HEK293 (cell line): Measurements from ENCODE around the gene PPP2R2D.

Experiments
- CTCF ChIA-PET: fragments of 350-600 bp; formaldehyde crosslinking; extraction: SDS; loops from one replicate; lab custom pipeline; 2021; ENCODE audit warnings: antibody characterized with exemption; lab: Yijun Ruan, JAX
- POLR2A ChIA-PET: fragments of 300-600 bp; formaldehyde crosslinking; extraction: SDS; loops from one replicate; lab custom pipeline; 2020; ENCODE audit warnings: antibody characterized with exemption, inconsistent platforms; lab: Yijun Ruan, JAX
- H3K27ac ChIP-seq: fragments of 200-500 bp; sonication (Bioruptor generic); 2 replicates; pipeline ENCODE4 v1.5.1; 2014; ENCODE audit warnings: low read depth, low read length, control low read depth, inconsistent platforms; ENCODE audit errors: extremely low read depth
- H3K36me3 ChIP-seq, 2 experiments: fragments of 200-500 bp in 1 of 2; sonication (Bioruptor generic) in 1 of 2; 1 replicate in 1 of 2; 2 replicates in 1 of 2; pipeline ENCODE4 v1.5.1; 2014 to 2017; ENCODE audit warnings: inconsistent platforms in 2 of 2, low read length in 2 of 2; ENCODE audit not compliant: control insufficient read depth in 2 of 2, insufficient read depth in 1 of 2
- H3K4me1 ChIP-seq: fragments of 200-500 bp; sonication (Bioruptor generic); 2 replicates; pipeline ENCODE4 v1.5.1; 2014; ENCODE audit warnings: mild to moderate bottlenecking, low read length, inconsistent platforms; ENCODE audit not compliant: control insufficient read depth, insufficient read depth
- H3K4me3 ChIP-seq: 2 replicates; pipeline ENCODE4 v1.5.1; 2011; ENCODE audit warnings: low read depth, mild to moderate bottlenecking, control low read depth, low read length, moderate library complexity
- H3K9me3 ChIP-seq: fragments of 200-500 bp; sonication (Bioruptor generic); 2 replicates; pipeline ENCODE4 v1.5.1; 2014; ENCODE audit warnings: low read depth, low read length, inconsistent platforms; ENCODE audit not compliant: control insufficient read depth, insufficient read depth
- BCL6B ChIP-seq: fragments of 450-650 bp; formaldehyde crosslinking; IDR thresholded peaks from 2 replicates; pipeline ENCODE4 v1.5.1; 2017; ENCODE audit warnings: missing biosample characterization, missing genetic modification characterization
- HOXC10 ChIP-seq: sonication (generic); formaldehyde crosslinking; IDR thresholded peaks from 2 replicates; pipeline ENCODE4 v1.8.1; 2023; ENCODE audit warnings: mild to moderate bottlenecking, missing genetic modification reagents
- PRDM4 ChIP-seq: fragments of 450-650 bp; formaldehyde crosslinking; IDR thresholded peaks from 2 replicates; pipeline ENCODE4 v1.5.1; 2017; ENCODE audit warnings: missing biosample characterization, missing genetic modification characterization
- REPIN1 ChIP-seq: fragments of 450-650 bp; formaldehyde crosslinking; IDR thresholded peaks from 2 replicates; pipeline ENCODE4 v1.5.1; 2017; ENCODE audit warnings: missing biosample characterization, missing genetic modification characterization, low read depth
- YY2 ChIP-seq: fragments of 450-650 bp; formaldehyde crosslinking; IDR thresholded peaks from 2 replicates; pipeline ENCODE4 v1.5.1; 2016; ENCODE audit warnings: missing biosample characterization, missing genetic modification characterization
- ZNF10 ChIP-seq: fragments of 450-650 bp; formaldehyde crosslinking; IDR thresholded peaks from 2 replicates; pipeline ENCODE4 v1.5.1; 2017; ENCODE audit warnings: missing biosample characterization, missing genetic modification characterization
- ZNF19 ChIP-seq: fragments of 450-650 bp; formaldehyde crosslinking; IDR thresholded peaks from 2 replicates; pipeline ENCODE4; 2016; ENCODE audit warnings: missing biosample characterization, missing genetic modification characterization, low read depth
- ZNF211 ChIP-seq: fragments of 450-650 bp; formaldehyde crosslinking; IDR thresholded peaks from 2 replicates; pipeline ENCODE4 v1.5.1; 2016; ENCODE audit warnings: low read depth, missing biosample characterization, missing genetic modification characterization
- ZNF324 ChIP-seq: fragments of 450-650 bp; formaldehyde crosslinking; IDR thresholded peaks from 2 replicates; pipeline ENCODE4 v1.5.1; 2016; ENCODE audit warnings: missing biosample characterization, missing genetic modification characterization
- ZNF362 ChIP-seq: fragments of 450-650 bp; formaldehyde crosslinking; IDR thresholded peaks from 2 replicates; pipeline ENCODE4 v1.5.1; 2016; ENCODE audit warnings: missing biosample characterization, missing genetic modification characterization
- ZNF391 ChIP-seq: fragments of 450-650 bp; formaldehyde crosslinking; IDR thresholded peaks from 2 replicates; pipeline ENCODE4 v1.5.1; 2016; ENCODE audit warnings: low read depth, missing biosample characterization, missing genetic modification characterization, borderline replicate concordance
- ZNF521 ChIP-seq: fragments of 450-650 bp; formaldehyde crosslinking; IDR thresholded peaks from 2 replicates; pipeline ENCODE4 v1.5.1; 2017; ENCODE audit warnings: missing biosample characterization, mild to moderate bottlenecking, missing genetic modification characterization
- ZNF560 ChIP-seq: fragments of 450-650 bp; formaldehyde crosslinking; IDR thresholded peaks from 2 replicates; pipeline ENCODE4 v1.5.1; 2017; ENCODE audit warnings: missing biosample characterization, missing genetic modification characterization, borderline replicate concordance
- ZNF600 ChIP-seq: fragments of 450-650 bp; formaldehyde crosslinking; IDR thresholded peaks from 2 replicates; pipeline ENCODE4 v1.5.1; 2016; ENCODE audit warnings: missing biosample characterization, missing genetic modification characterization
- ZNF639 ChIP-seq: fragments of 450-650 bp; formaldehyde crosslinking; IDR thresholded peaks from 2 replicates; pipeline ENCODE4 v1.5.1; 2016; ENCODE audit warnings: missing biosample characterization, missing genetic modification characterization
- ZSCAN23 ChIP-seq: fragments of 450-650 bp; formaldehyde crosslinking; IDR thresholded peaks from 2 replicates; pipeline ENCODE4 v1.5.1; 2016; ENCODE audit warnings: missing biosample characterization, missing genetic modification characterization
- TF ChIP-seq, protein P1 (sequence below): fragments of 450-650 bp; formaldehyde crosslinking; IDR thresholded peaks from 2 replicates; pipeline ENCODE4 v1.5.1; 2016; ENCODE audit warnings: missing biosample characterization, missing genetic modification characterization
- TF ChIP-seq, protein P2 (sequence below): fragments of 450-650 bp; formaldehyde crosslinking; IDR thresholded peaks from 2 replicates; pipeline ENCODE4 v1.5.1; 2016; ENCODE audit warnings: missing biosample characterization, missing genetic modification characterization
- TF ChIP-seq, protein P3 (sequence below): fragments of 450-650 bp; formaldehyde crosslinking; optimal IDR thresholded peaks from 2 replicates; pipeline ENCODE3; 2016; ENCODE audit warnings: missing biosample characterization, mild to moderate bottlenecking, missing genetic modification characterization

PPP2R2D gene

GRCh38 chr10:131947631-131948347 lies 47.0 kb downstream of the PPP2R2D start (continued):
- TF ChIP-seq ZNF560: no peak
- no peak for TF ChIP-seq ZNF521
- TF ChIP-seq PRDM4 (tag by site-specific recombination): no peak

DNA sequence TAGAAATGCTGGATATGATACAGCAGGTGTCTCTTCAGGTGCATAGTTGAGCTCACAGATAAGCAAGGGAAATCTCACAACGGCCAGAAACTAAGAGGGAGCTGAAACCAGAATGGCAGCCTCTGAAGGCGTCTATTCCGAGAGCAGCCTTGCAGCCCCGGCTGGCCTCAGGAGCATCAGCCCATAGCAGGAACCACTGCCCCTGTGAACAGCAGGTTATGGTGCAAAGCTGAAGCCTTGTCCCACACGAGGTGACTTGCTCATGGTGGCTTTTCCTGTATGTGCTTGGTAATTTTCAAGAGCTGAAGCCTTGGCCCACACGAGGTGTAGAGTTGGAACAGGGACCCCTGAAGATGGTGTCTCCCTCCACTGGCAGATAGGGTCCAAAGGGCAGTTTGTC lies 47.7 kb downstream of the PPP2R2D start:
- Histone ChIP-seq H3K27ac (no peak overlapping the region), H3K4me3 (no peak overlapping the region), H3K9me3 (no peaks in the 10 kb centered on the region), H3K36me3 (peaks cover 17 to 84% of the 10 kb centered on the region in 2 experiments), H3K4me1 (no peaks in the 10 kb centered on the region)
- ChIA-PET POLR2A (no interaction called here), CTCF (no interaction called here)
- no peak for TF ChIP-seq YY2 (tag by site-specific recombination)
- TF ChIP-seq ZNF639 (tag by site-specific recombination): no peak
- no peak for TF ChIP-seq ZNF19 (tag by site-specific recombination)
- TF ChIP-seq, protein P1, sequence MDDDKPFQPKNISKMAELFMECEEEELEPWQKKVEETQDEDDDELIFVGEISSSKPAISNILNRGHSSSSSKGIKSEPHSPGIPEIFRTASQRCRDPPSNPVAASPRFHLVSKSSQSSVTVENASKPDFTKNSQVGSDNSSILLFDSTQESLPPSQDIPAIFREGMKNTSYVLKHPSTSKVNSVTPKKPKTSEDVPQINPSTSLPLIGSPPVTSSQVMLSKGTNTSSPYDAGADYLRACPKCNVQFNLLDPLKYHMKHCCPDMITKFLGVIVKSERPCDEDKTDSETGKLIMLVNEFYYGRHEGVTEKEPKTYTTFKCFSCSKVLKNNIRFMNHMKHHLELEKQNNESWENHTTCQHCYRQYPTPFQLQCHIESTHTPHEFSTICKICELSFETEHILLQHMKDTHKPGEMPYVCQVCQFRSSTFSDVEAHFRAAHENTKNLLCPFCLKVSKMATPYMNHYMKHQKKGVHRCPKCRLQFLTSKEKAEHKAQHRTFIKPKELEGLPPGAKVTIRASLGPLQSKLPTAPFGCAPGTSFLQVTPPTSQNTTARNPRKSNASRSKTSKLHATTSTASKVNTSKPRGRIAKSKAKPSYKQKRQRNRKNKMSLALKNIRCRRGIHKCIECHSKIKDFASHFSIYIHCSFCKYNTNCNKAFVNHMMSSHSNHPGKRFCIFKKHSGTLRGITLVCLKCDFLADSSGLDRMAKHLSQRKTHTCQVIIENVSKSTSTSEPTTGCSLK (tag by site-specific recombination): no peak
- no peak for TF ChIP-seq HOXC10 (CRISPR knock-in tag)
- no peak for TF ChIP-seq ZNF391 (tag by site-specific recombination)
- no peak for TF ChIP-seq ZSCAN23 (tag by site-specific recombination)
- no peak for TF ChIP-seq ZNF600
- TF ChIP-seq ZNF10 (tag by site-specific recombination): no peak
- no peak for TF ChIP-seq ZNF211 (tag by site-specific recombination)

DNA sequence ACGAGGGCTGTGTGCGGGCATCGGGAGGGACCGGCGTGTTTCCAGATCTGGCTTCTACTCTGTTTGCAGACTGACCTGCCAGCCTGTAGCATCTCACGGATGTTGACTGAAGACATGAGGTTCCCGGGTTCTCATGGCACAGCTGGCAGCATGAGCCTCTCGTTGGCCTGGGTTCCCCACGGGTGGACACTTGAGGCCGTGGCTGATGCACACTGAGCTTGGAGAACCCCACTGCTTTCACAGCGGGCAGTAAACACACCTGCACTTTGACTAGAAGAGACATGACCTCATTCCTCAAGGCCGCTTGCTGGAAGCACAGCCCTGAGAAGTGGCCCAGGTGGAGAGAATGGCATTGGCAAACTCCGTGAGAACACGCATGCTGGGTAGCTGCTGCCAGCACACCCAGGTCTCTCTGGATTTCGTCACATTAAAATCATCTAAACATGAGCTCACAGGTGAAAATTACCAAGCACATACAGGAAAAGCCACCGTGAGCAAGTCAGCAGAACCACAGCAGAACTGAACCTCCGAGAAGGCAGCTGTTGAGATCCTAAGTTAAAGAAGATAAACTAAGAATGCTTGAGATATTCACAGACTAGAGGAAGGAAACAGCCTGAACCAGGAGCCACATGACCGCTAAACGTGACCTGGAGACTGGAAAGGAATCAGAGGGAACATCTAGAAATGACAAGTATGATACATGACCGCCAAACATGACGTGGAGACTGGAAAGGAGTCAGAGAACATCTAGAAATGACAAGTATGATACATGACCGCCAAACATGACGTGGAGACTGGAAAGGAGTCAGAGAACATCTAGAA lies 48.4 kb downstream of the PPP2R2D start:
- no peak overlapping the region for H3K27ac ChIP-seq
- H3K9me3 ChIP-seq: no peaks in the 10 kb centered on the region
- ChIA-PET POLR2A (no interaction called here), CTCF (interaction anchor here (0.7 kb wide), 1 partner anchor 74 kb away, joined by 3 read pairs; no protein-coding TSS in a partner anchor)
- no peaks in the 10 kb centered on the region for H3K4me1 ChIP-seq
- H3K36me3 ChIP-seq: peaks cover 17 to 84% of the 10 kb centered on the region in 2 experiments
- H3K4me3 ChIP-seq: no peak overlapping the region
- TF ChIP-seq ZNF362 (tag by site-specific recombination) (no peak), ZNF324 (tag by site-specific recombination) (no peak), REPIN1 (tag by site-specific recombination) (no peak), BCL6B (tag by site-specific recombination) (no peak)
- TF ChIP-seq, protein P2, sequence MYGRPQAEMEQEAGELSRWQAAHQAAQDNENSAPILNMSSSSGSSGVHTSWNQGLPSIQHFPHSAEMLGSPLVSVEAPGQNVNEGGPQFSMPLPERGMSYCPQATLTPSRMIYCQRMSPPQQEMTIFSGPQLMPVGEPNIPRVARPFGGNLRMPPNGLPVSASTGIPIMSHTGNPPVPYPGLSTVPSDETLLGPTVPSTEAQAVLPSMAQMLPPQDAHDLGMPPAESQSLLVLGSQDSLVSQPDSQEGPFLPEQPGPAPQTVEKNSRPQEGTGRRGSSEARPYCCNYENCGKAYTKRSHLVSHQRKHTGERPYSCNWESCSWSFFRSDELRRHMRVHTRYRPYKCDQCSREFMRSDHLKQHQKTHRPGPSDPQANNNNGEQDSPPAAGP (tag by site-specific recombination): no peak
- TF ChIP-seq, protein P3, sequence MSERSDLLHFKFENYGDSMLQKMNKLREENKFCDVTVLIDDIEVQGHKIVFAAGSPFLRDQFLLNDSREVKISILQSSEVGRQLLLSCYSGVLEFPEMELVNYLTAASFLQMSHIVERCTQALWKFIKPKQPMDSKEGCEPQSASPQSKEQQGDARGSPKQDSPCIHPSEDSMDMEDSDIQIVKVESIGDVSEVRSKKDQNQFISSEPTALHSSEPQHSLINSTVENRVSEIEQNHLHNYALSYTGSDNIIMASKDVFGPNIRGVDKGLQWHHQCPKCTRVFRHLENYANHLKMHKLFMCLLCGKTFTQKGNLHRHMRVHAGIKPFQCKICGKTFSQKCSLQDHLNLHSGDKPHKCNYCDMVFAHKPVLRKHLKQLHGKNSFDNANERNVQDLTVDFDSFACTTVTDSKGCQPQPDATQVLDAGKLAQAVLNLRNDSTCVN (tag by site-specific recombination): no peak
